H1 (cell line): Measurements from ENCODE around the gene ARHGEF12. TPM values are rescaled to one million over a fixed set of nuclear protein-coding genes. Genes with fewer than 3 reads are reported as not detected.

Experiments used
- CTCF ChIA-PET: fragments of 300-600 bp; sonication (Branson Sonifier 250); formaldehyde crosslinking; loops from one replicate; lab custom pipeline; 2021; ENCODE audit not compliant: partially characterized antibody; lab: Charles Lee
- POLR2A ChIA-PET: fragments of 300-600 bp; sonication (Branson Sonifier 250); formaldehyde crosslinking; loops from one replicate; lab custom pipeline; 2021; ENCODE audit warnings: inconsistent platforms; ENCODE audit not compliant: partially characterized antibody; lab: Charles Lee
- DNase-seq, 2 experiments: peaks; one replicate each; pipeline versions ENCODE4 v3.0.0 to v3.0.0-alpha.2; 2010 to 2022; ENCODE audit warnings: low spot score in 2 of 2, low read depth in 1 of 2, mixed read lengths in 1 of 2
- FAIRE-seq: peaks from 2 replicates; lab custom pipeline; 2011; peaks lifted over from hg19 to GRCh38; lab: Jason Lieb, UNC
- H2AFZ ChIP-seq: 2 replicates; pipeline ENCODE4 v1.8.1; 2012; ENCODE audit warnings: low read length, inconsistent platforms
- H2AK5ac ChIP-seq: 2 replicates; pipeline ENCODE4 v1.6.1; 2013; ENCODE audit warnings: low read depth, low read length
- H2BK120ac ChIP-seq: replicated peaks from 2 replicates; pipeline ENCODE3; 2013; ENCODE audit warnings: low read depth, low read length, inconsistent platforms
- H2BK12ac ChIP-seq: 2 replicates; pipeline ENCODE4 v1.6.1; 2013; ENCODE audit warnings: low read depth, low read length
- H2BK15ac ChIP-seq: 2 replicates; pipeline ENCODE4 v1.6.1; 2013; ENCODE audit warnings: low read length
- H2BK20ac ChIP-seq: 2 replicates; pipeline ENCODE4 v1.6.1; 2013; ENCODE audit warnings: low read length
- H2BK5ac ChIP-seq: 2 replicates; pipeline ENCODE4 v1.6.1; 2013; ENCODE audit warnings: low read depth, low read length
- H3K14ac ChIP-seq: 2 replicates; pipeline ENCODE4 v1.6.1; 2013; ENCODE audit warnings: inconsistent platforms; ENCODE audit not compliant: insufficient read length
- H3K18ac ChIP-seq: 2 replicates; pipeline ENCODE4 v1.6.1; 2013; ENCODE audit warnings: low read length; ENCODE audit errors: extremely low read depth
- H3K23ac ChIP-seq: 2 replicates; pipeline ENCODE4 v1.6.1; 2013; ENCODE audit warnings: inconsistent platforms; ENCODE audit not compliant: insufficient read length
- H3K23me2 ChIP-seq: 2 replicates; pipeline ENCODE4 v1.6.1; 2013; ENCODE audit warnings: low read depth, low read length
- H3K27ac ChIP-seq: 2 replicates; pipeline ENCODE4 v1.6.1; 2011; ENCODE audit warnings: low read depth, low read length, inconsistent platforms
- H3K27me3 ChIP-seq, 4 experiments: replicated peaks in 1 of 4; 1 replicate in 1 of 4; 2 replicates in 3 of 4; pipeline versions ENCODE4 v1.6.1 to v1.8.1; 2011 to 2013; ENCODE audit warnings: low read length in 3 of 4, mild to moderate bottlenecking in 3 of 4, inconsistent platforms in 2 of 4, mixed read lengths in 2 of 4, moderate library complexity in 1 of 4; ENCODE audit not compliant: control insufficient read depth in 3 of 4, insufficient read depth in 3 of 4; ENCODE audit errors: extremely low read depth in 1 of 4
- H3K36me3 ChIP-seq, 4 experiments: 2 replicates each; pipeline versions ENCODE4 v1.6.1 to v1.8.1; 2011 to 2013; ENCODE audit warnings: mild to moderate bottlenecking in 4 of 4, low read length in 3 of 4, moderate library complexity in 2 of 4, control low read depth in 1 of 4, inconsistent platforms in 1 of 4; ENCODE audit not compliant: insufficient read depth in 4 of 4, control insufficient read depth in 2 of 4
- H3K4ac ChIP-seq: replicated peaks from 2 replicates; pipeline ENCODE3; 2013; ENCODE audit warnings: low read length, low read depth, mixed read lengths, inconsistent platforms; ENCODE audit not compliant: insufficient read length
- H3K4me1 ChIP-seq, 4 experiments: replicated peaks in 1 of 4; 1 replicate in 1 of 4; 2 replicates in 3 of 4; pipeline versions ENCODE4 v1.6.1 to v1.8.1; 2011 to 2013; ENCODE audit warnings: low read length in 3 of 4, inconsistent platforms in 2 of 4, mixed read lengths in 1 of 4; ENCODE audit not compliant: insufficient read depth in 4 of 4, control insufficient read depth in 3 of 4
- H3K4me2 ChIP-seq, 2 experiments: 2 replicates each; pipeline versions ENCODE4 v1.6.1 to v1.8.1; 2011 to 2013; ENCODE audit warnings: low read depth in 2 of 2, low read length in 2 of 2, control low read depth in 1 of 2, inconsistent platforms in 1 of 2, mild to moderate bottlenecking in 1 of 2; ENCODE audit not compliant: insufficient read depth in 1 of 2
- H3K4me3 ChIP-seq, 4 experiments: fragments of 200-600, 300-600 bp in 1 of 4; sonication (generic), shearing (Covaris generic), sonication (Bioruptor Twin) in 1 of 4; 2 replicates each; pipeline versions ENCODE4 v1.5.1 to v1.8.1; 2011 to 2016; ENCODE audit warnings: low read length in 4 of 4, low read depth in 3 of 4, control low read depth in 2 of 4, inconsistent platforms in 2 of 4, mild to moderate bottlenecking in 2 of 4, mixed read lengths in 1 of 4, moderate library complexity in 1 of 4; ENCODE audit not compliant: insufficient read depth in 2 of 4; ENCODE audit errors: extremely low read depth in 1 of 4
- H3K56ac ChIP-seq: replicated peaks from 2 replicates; pipeline ENCODE3; 2013; ENCODE audit warnings: low read depth, mild to moderate bottlenecking, mixed read lengths, low read length, inconsistent platforms; ENCODE audit not compliant: insufficient read length
- H3K79me1 ChIP-seq: 2 replicates; pipeline ENCODE4 v1.6.1; 2013; ENCODE audit warnings: low read depth, low read length, control low read depth
- H3K79me2 ChIP-seq, 2 experiments: 2 replicates each; pipeline versions ENCODE4 v1.6.1 to v1.8.1; 2012 to 2013; ENCODE audit warnings: low read length in 2 of 2, mild to moderate bottlenecking in 2 of 2, inconsistent platforms in 1 of 2; ENCODE audit not compliant: insufficient read depth in 2 of 2, control insufficient read depth in 1 of 2
- H3K9ac ChIP-seq, 4 experiments: replicated peaks in 1 of 4; 1 replicate in 1 of 4; 2 replicates in 3 of 4; pipeline versions ENCODE4 v1.6.1 to v1.8.1; 2011 to 2013; ENCODE audit warnings: low read depth in 3 of 4, low read length in 3 of 4, control low read depth in 2 of 4, mild to moderate bottlenecking in 2 of 4, moderate library complexity in 2 of 4, inconsistent platforms in 1 of 4; ENCODE audit errors: extremely low read depth in 1 of 4
- H3K9me3 ChIP-seq, 2 experiments: 2 replicates each; pipeline versions ENCODE4 v1.6.1 to v1.8.1; 2012 to 2013; ENCODE audit warnings: mild to moderate bottlenecking in 2 of 2, moderate library complexity in 2 of 2, control low read depth in 1 of 2, inconsistent platforms in 1 of 2, low read depth in 1 of 2, low read length in 1 of 2, mixed read lengths in 1 of 2; ENCODE audit not compliant: insufficient read depth in 2 of 2
- H4K20me1 ChIP-seq, 2 experiments: replicated peaks in 1 of 2; 2 replicates each; pipeline versions ENCODE3 to v1.8.1; 2011 to 2013; ENCODE audit warnings: inconsistent platforms in 2 of 2, low read length in 2 of 2, mild to moderate bottlenecking in 1 of 2; ENCODE audit not compliant: insufficient read depth in 2 of 2, control insufficient read depth in 1 of 2
- H4K5ac ChIP-seq: 2 replicates; pipeline ENCODE4 v1.6.1; 2013; ENCODE audit warnings: low read length, low read depth, mixed read lengths, inconsistent platforms; ENCODE audit not compliant: insufficient read length
- H4K8ac ChIP-seq: 2 replicates; pipeline ENCODE4 v1.8.0; 2013; ENCODE audit warnings: mild to moderate bottlenecking, moderate library complexity, low read length, inconsistent platforms; ENCODE audit not compliant: insufficient read depth; ENCODE audit errors: extremely low read depth
- H4K91ac ChIP-seq: replicated peaks from 2 replicates; pipeline ENCODE3; 2013; ENCODE audit warnings: low read length, mixed read lengths, inconsistent platforms; ENCODE audit not compliant: insufficient read length
- ATF3 ChIP-seq: IDR thresholded peaks from 2 replicates; pipeline ENCODE4 v1.6.1; 2011; ENCODE audit warnings: low read depth, mild to moderate bottlenecking, low read length; ENCODE audit not compliant: insufficient read depth
- BRCA1 ChIP-seq: IDR thresholded peaks from 2 replicates; pipeline ENCODE4 v1.6.1; 2012; ENCODE audit warnings: low read depth, low read length, improper control_type of control experiment
- GTF2F1 ChIP-seq: IDR thresholded peaks from 2 replicates; pipeline ENCODE4 v1.6.1; 2012; ENCODE audit warnings: low read depth, low read length, improper control_type of control experiment, borderline replicate concordance
- JUND ChIP-seq: IDR thresholded peaks from 2 replicates; pipeline ENCODE4 v1.6.1; 2011; ENCODE audit warnings: mild to moderate bottlenecking, improper control_type of control experiment, low read length
- MAFK ChIP-seq: IDR thresholded peaks from 2 replicates; pipeline ENCODE4 v1.6.1; 2012; ENCODE audit warnings: low read depth, mild to moderate bottlenecking, improper control_type of control experiment, low read length
- POLR2AphosphoS5 ChIP-seq: IDR thresholded peaks from 2 replicates; pipeline ENCODE4 v1.6.1; 2011; ENCODE audit warnings: low read depth, low read length
- RXRA ChIP-seq: IDR thresholded peaks from 2 replicates; pipeline ENCODE4 v1.6.1; 2011; ENCODE audit warnings: low read depth, mild to moderate bottlenecking, low read length, moderate library complexity; ENCODE audit not compliant: insufficient read depth
- WGBS, 2 experiments: shearing (Covaris generic) in 1 of 2; methylation state at CpG; one replicate each; pipeline versions ENCODE4 v1.1.6 to v1.1.7; 2013 to 2015; ENCODE audit warnings: low lambda C conversion rate in 2 of 2, mixed read lengths in 2 of 2, inconsistent platforms in 1 of 2, low coverage in 1 of 2, missing lambda C conversion rate in 1 of 2; ENCODE audit not compliant: insufficient replicate concordance in 2 of 2, insufficient coverage in 1 of 2, insufficient read length in 1 of 2; ENCODE audit errors: extremely low coverage in 1 of 2, missing lambda C conversion rate in 1 of 2; 5-methylcytosine and 5-hydroxymethylcytosine counted together
- polyA plus RNA-seq, 7 experiments: library from polyadenylated mRNA; depleted of rRNA in 3 of 7; stranded (reverse) in 5 of 7; unstranded in 2 of 7; fragments of >200 nt in 5 of 7; fragments of 200-250 nt in 2 of 7; gene quantifications; 1 replicate in 5 of 7; 2 replicates in 1 of 7; 4 replicates in 1 of 7; pipeline versions ENCODE4 v1.2.1 to v1.2.3, GENCODE V29; 2011 to 2013; ENCODE audit warnings: missing spikeins in 2 of 7, mixed read lengths in 2 of 7
- total RNA-seq: library from RNA; stranded (reverse); fragmentation: NEBNext Ultra II Directional; extraction: Animal tissue kit (Norgen Biotek cat#: 25700); gene quantifications from 2 replicates; pipeline ENCODE4 v1.2.1, GENCODE V29; 2021

ARHGEF12 gene
- total and polyA plus RNA-seq, 2 of the 8 experiments (the other 6 are each of a cell fraction or from before 2014, with no cell fraction given): 5.1 to 33.7 TPM

- Histone ChIP-seq H2BK120ac (no peak overlapping the region), H4K5ac (no peak overlapping the region), H3K27me3 (peaks cover 0 to 10% (median 1%) of the 10 kb centered on the region in 4 experiments; a peak in 2 of 7 replicates), H3K4ac (no peak overlapping the region), H3K14ac (no peak overlapping the region), H3K4me2 (no peak overlapping the region), H4K8ac (no peak overlapping the region), H2BK20ac (no peak overlapping the region), H3K23ac (no peak overlapping the region), H2AK5ac (no peak overlapping the region), H3K36me3 (no peaks in the 10 kb centered on the region), H3K27ac (no peak overlapping the region), H3K23me2 (no peaks in the 10 kb centered on the region), H3K4me3 (no peak overlapping the region), H2BK5ac (no peak overlapping the region), H3K4me1 (peaks cover under 1 to 23% (median 12%) of the 10 kb centered on the region in 4 experiments), H3K9ac (no peak overlapping the region), H2BK15ac (no peak overlapping the region), H4K20me1 (no peaks in the 10 kb centered on the region), H3K18ac (no peak overlapping the region), H2AFZ (no peak overlapping the region), H3K79me2 (no peaks in the 10 kb centered on the region), H3K9me3 (no peaks in the 10 kb centered on the region), H3K56ac (no peak overlapping the region), H3K79me1 (no peaks in the 10 kb centered on the region), H4K91ac (no peak overlapping the region), H2BK12ac (no peak overlapping the region)
- DNase-seq (no peak), FAIRE-seq (no peak)
- ChIA-PET POLR2A (no interaction called here), CTCF (interaction anchor here (1.1 to 2.8 kb wide), 5 partner anchors 9 to 410 kb away, joined by 3 to 13 read pairs (median 4); no protein-coding TSS in a partner anchor)
- 98% methylated on average over 7 of the region's 7 CpGs; no CpG with 5 or more reads in 1 of the 2 experiments for WGBS, 2 experiments
- TF ChIP-seq MAFK (no peak), ATF3 (no peak), POLR2AphosphoS5 (no peak), BRCA1 (no peak), JUND (no peak), GTF2F1 (no peak), RXRA (no peak)
Measured at GRCh38 chr11:120518356-120518755, 182.1 kb downstream of the ARHGEF12 start.
